Endothelial cell of umbilical vein (primary cell): ENCODE results near the gene RRP1B. TPM values are rescaled to one million over a fixed set of nuclear protein-coding genes. Genes with fewer than 3 reads are reported as not detected.

Experiments
- BruUV-seq: library from RNA; stranded (reverse); fragments of 400-500 nt; replicated peaks from 2 replicates; lab custom pipeline; 2021; lab: Mats Ljungman, UMichigan
- CTCF ChIA-PET: fragments of 300-600, 350-600 bp; sonication (Branson Sonifier 250); formaldehyde crosslinking; loops from one replicate; lab custom pipeline; 2021; ENCODE audit warnings: antibody characterized with exemption, inconsistent platforms; lab: Charles Lee
- POLR2A ChIA-PET: fragments of 300-600, 350-600 bp; sonication (Branson Sonifier 250); formaldehyde crosslinking; loops from one replicate; lab custom pipeline; 2021; ENCODE audit warnings: antibody characterized with exemption, inconsistent platforms; lab: Charles Lee
- DNase-seq: peaks from one replicate; pipeline ENCODE4 v3.0.0-alpha.2; 2011; ENCODE audit warnings: low read depth, low spot score
- FAIRE-seq: peaks from 2 replicates; lab custom pipeline; 2011; peaks lifted over from hg19 to GRCh38; lab: Jason Lieb, UNC
- H2AFZ ChIP-seq: 2 replicates; pipeline ENCODE4 v1.6.0; 2012; ENCODE audit warnings: low read depth, low read length, control low read depth, inconsistent platforms
- H3K27ac ChIP-seq: 2 replicates; pipeline ENCODE4 v1.5.1; 2011; ENCODE audit warnings: low read depth, mild to moderate bottlenecking, control low read depth, low read length, moderate library complexity; ENCODE audit not compliant: insufficient read depth
- H3K27me3 ChIP-seq, 2 experiments: 2 replicates each; pipeline versions ENCODE4 v1.6.0 to v1.6.1; 2011; ENCODE audit warnings: low read length in 2 of 2, mixed read lengths in 1 of 2; ENCODE audit not compliant: control insufficient read depth in 2 of 2, insufficient read depth in 2 of 2
- H3K36me3 ChIP-seq, 2 experiments: 2 replicates in 1 of 2; 3 replicates in 1 of 2; pipeline ENCODE4 v1.5.1; 2011; ENCODE audit warnings: low read length in 2 of 2, mild to moderate bottlenecking in 1 of 2, moderate library complexity in 1 of 2; ENCODE audit not compliant: control insufficient read depth in 2 of 2, insufficient read depth in 2 of 2; ENCODE audit errors: extremely low read depth in 1 of 2
- H3K4me1 ChIP-seq: 3 replicates; pipeline ENCODE4 v1.5.1; 2011; ENCODE audit warnings: mild to moderate bottlenecking, low read length; ENCODE audit not compliant: control insufficient read depth, insufficient read depth; ENCODE audit errors: extremely low read depth
- H3K4me2 ChIP-seq: 2 replicates; pipeline ENCODE4 v1.6.1; 2011; ENCODE audit warnings: low read length, control low read depth, mixed read lengths; ENCODE audit not compliant: insufficient read depth
- H3K4me3 ChIP-seq, 3 experiments: fragments of 200-600 bp in 1 of 3; sonication (generic), shearing (Covaris generic) in 1 of 3; replicated peaks in 1 of 3; 2 replicates each; pipeline ENCODE4 v1.5.1; 2011 to 2016; ENCODE audit warnings: control low read depth in 3 of 3, low read length in 3 of 3, mild to moderate bottlenecking in 2 of 3, inconsistent platforms in 1 of 3, low read depth in 1 of 3, moderate library complexity in 1 of 3; ENCODE audit not compliant: insufficient read depth in 1 of 3
- H3K79me2 ChIP-seq: 2 replicates; pipeline ENCODE4 v1.6.0; 2012; ENCODE audit warnings: low read length, inconsistent platforms; ENCODE audit not compliant: control insufficient read depth, insufficient read depth
- H3K9ac ChIP-seq: replicated peaks from 2 replicates; pipeline ENCODE3; 2011; ENCODE audit warnings: low read length, control low read depth; ENCODE audit not compliant: insufficient read depth; ENCODE audit errors: extremely low read depth
- H3K9me1 ChIP-seq: replicated peaks from 3 replicates; pipeline ENCODE4 v1.6.0; 2011; ENCODE audit warnings: mild to moderate bottlenecking, low read length; ENCODE audit not compliant: control insufficient read depth, insufficient read depth; ENCODE audit errors: extremely low read depth
- H3K9me3 ChIP-seq: replicated peaks from 2 replicates; pipeline ENCODE4 v1.5.1; 2012; ENCODE audit warnings: low read length, inconsistent platforms; ENCODE audit not compliant: control insufficient read depth, insufficient read depth
- H4K20me1 ChIP-seq: replicated peaks from 2 replicates; pipeline ENCODE3; 2011; ENCODE audit warnings: mild to moderate bottlenecking, low read length; ENCODE audit not compliant: control insufficient read depth, insufficient read depth; ENCODE audit errors: extremely low read depth
- CTCF ChIP-seq, 2 donors: IDR thresholded peaks; 1 replicate in 1 of 2; 2 replicates in 1 of 2; pipeline ENCODE4 v1.5.1; 2011; ENCODE audit warnings: low read length in 2 of 2, mild to moderate bottlenecking in 2 of 2, moderate library complexity in 2 of 2, control low read depth in 1 of 2, inconsistent platforms in 1 of 2, low read depth in 1 of 2; ENCODE audit not compliant: insufficient read depth in 1 of 2; ENCODE audit errors: extremely low read depth in 1 of 2
- EZH2 ChIP-seq: IDR thresholded peaks from 2 replicates; pipeline ENCODE4 v1.6.1; 2012; ENCODE audit warnings: borderline replicate concordance, low read depth, mild to moderate bottlenecking, moderate library complexity, low read length, inconsistent platforms; ENCODE audit not compliant: severe bottlenecking
- FOS ChIP-seq: IDR thresholded peaks from 2 replicates; pipeline ENCODE4 v1.6.1; 2011; ENCODE audit warnings: mild to moderate bottlenecking, low read length, moderate library complexity, borderline replicate concordance; ENCODE audit not compliant: insufficient read depth
- GATA2 ChIP-seq: IDR thresholded peaks from 2 replicates; pipeline ENCODE4 v1.7.0; 2011; ENCODE audit warnings: low read depth, mild to moderate bottlenecking, moderate library complexity, mixed read lengths, low read length; ENCODE audit not compliant: insufficient read length, insufficient read depth
- JUN ChIP-seq: IDR thresholded peaks from 2 replicates; pipeline ENCODE4 v1.6.1; 2011; ENCODE audit warnings: borderline replicate concordance, low read depth; ENCODE audit not compliant: insufficient read length, insufficient read depth
- MAX ChIP-seq: IDR thresholded peaks from 2 replicates; pipeline ENCODE4 v1.6.1; 2011; ENCODE audit not compliant: insufficient read depth, insufficient read length
- MYC ChIP-seq: IDR thresholded peaks from one replicate; pipeline ENCODE4 v1.6.1; 2011; ENCODE audit warnings: mild to moderate bottlenecking, low read depth, low read length
- POLR2A ChIP-seq: IDR thresholded peaks from 2 replicates; pipeline ENCODE4 v1.6.1; 2012; ENCODE audit warnings: low read depth, mild to moderate bottlenecking, control low read depth, low read length
- POLR2AphosphoS5 ChIP-seq: IDR thresholded peaks from 2 replicates; pipeline ENCODE4 v1.6.1; 2012; ENCODE audit warnings: low read depth, mild to moderate bottlenecking, control low read depth, low read length, moderate library complexity; ENCODE audit not compliant: insufficient read depth
- dilution Hi-C: fragments of 300-500 bp; cut with MboI; formaldehyde crosslinking; loops from one replicate; pipeline ENCODE4 v1.15.0; 2019; ENCODE audit warnings: low sequenced_read_pairs; ENCODE audit not compliant: extremely low pct_ligation_motif_present
- intact Hi-C: fragments of 100-400 bp; cut with micrococcal nuclease; formaldehyde crosslinking; loops from one replicate; pipeline ENCODE4 v1.10.0; 2022
- polyA plus RNA-seq, 4 experiments: library from polyadenylated mRNA; depleted of rRNA in 3 of 4; stranded (reverse) in 3 of 4; unstranded in 1 of 4; fragments of >200 nt; gene quantifications; 2 replicates each; pipeline versions ENCODE4 v1.2.1 to v1.2.3, GENCODE V29; 2011 to 2012; ENCODE audit warnings: missing spikeins in 1 of 4
- total RNA-seq: library from RNA; stranded (reverse); gene quantifications from 2 replicates; pipeline ENCODE4 v1.2.3, GENCODE V29; 2021

The RRP1B gene
- total and polyA plus RNA-seq, 2 donors (not counting 3 experiments of a cell fraction or from before 2014, with no cell fraction given) = 13.0 to 39.9 TPM

GRCh38 chr21:43696214-43696613, 36.9 kb downstream of the RRP1B start:
- TF ChIP-seq MYC = no peak
- no peak for TF ChIP-seq CTCF (IDR thresholded peaks at IDR 0.05; ENCODE audit: extremely low read depth in 1 of 2, insufficient read depth in 1 of 2, low read depth in 1 of 2, low read length in 2 of 2)
- no peak for TF ChIP-seq FOS
- no peak for TF ChIP-seq POLR2AphosphoS5
- TF ChIP-seq GATA2 = no peak
- TF ChIP-seq MAX = no peak
- TF ChIP-seq POLR2A = no peak
- no peak for TF ChIP-seq JUN
- TF ChIP-seq EZH2 = no peak
- dilution Hi-C loops = no loop called here
- no peak for FAIRE-seq

More at GRCh38 chr21:43696214-43696613, 36.9 kb downstream of the RRP1B start:
- Histone ChIP-seq H4K20me1 (no peaks in the 10 kb centered on the region), H3K4me3 (no peak overlapping the region), H3K27me3 (no peaks in the 10 kb centered on the region), H3K79me2 (no peaks in the 10 kb centered on the region), H3K27ac (no peak overlapping the region), H3K36me3 (peaks cover 6 to 24% of the 10 kb centered on the region in 2 experiments), H3K9ac (no peak overlapping the region), H3K9me3 (no peaks in the 10 kb centered on the region), H3K9me1 (no peaks in the 10 kb centered on the region), H3K4me2 (no peak overlapping the region), H2AFZ (no peak overlapping the region), H3K4me1 (no peaks in the 10 kb centered on the region)
- CTCF ChIA-PET = no interaction called here
- intact Hi-C loops = no loop called here
- POLR2A ChIA-PET = no interaction called here
- BruUV-seq = no TSS peak
- DNase-seq = no peak
